ENCODE measurements around the gene SLC16A10. TPM values are rescaled to one million over a fixed set of nuclear protein-coding genes. Genes with fewer than 3 reads are reported as not detected.
A peak's percentile ranks its signal among the peaks of the same experiment; 100 is the strongest.

The SLC16A10 gene
- total RNA-seq, 1 donor from 2014 or later: 4.8 TPM

DNA sequence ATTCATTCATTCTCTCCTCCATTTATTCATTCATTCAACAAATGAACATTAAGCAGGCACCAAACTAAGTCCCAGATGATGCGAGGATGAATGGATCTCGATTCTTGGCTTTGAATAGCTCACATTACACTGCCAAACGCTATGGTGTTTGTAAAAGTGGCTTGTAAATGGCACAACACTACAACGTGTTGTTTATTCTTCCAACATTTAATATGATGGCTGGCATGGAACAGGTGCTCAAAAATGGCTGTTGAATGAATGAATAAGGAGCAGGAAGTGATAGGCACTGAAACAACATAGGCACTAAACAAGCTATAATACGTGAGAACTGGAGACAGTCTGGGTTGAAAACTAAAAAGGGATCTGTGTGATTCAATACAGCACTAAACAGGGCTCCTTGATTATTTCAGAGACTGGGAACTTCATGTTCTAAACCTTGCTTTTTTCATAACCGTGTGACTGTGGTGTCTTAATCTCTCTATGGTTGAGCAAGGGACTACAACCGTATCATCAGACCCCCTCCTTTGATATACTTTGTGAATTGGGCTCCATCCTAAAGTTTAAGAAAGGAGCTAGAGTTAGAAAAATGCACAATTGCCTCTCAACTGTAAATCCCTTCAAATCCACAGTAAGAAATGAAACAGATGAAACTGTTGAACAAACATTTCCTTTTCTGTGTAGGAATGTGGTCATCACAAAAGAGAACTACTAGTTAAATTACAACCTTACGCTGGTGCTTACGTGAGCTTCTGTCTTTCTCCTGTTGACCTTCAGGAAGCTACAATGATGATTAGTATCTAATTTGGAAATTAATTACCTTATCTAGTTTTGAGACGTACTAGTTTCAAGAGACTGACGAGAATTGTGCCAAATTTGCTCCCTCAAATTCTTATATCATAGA is 16.9 kb upstream of the SLC16A10 start:
- Mint-ChIP-seq H3K4me1 (peaks cover 2% of the 10 kb centered on the region), H3K4me3 (no peak overlapping the region), H3K9me3 (no peaks in the 10 kb centered on the region), H3K36me3 (no peaks in the 10 kb centered on the region), H3K27ac (no peak overlapping the region), H3K27me3 (ENCODE audit: insufficient read depth, low read depth) (peaks cover 5% of the 10 kb centered on the region)
- no peaks in the 10 kb centered on the region for H4K20me1 ChIP-seq (ENCODE audit: low read depth)
- H3K4me2 ChIP-seq: no peak overlapping the region
- H3K4me3 ChIP-seq: no peak overlapping the region
- no peak overlapping the region for H3K9ac ChIP-seq
- no peaks in the 10 kb centered on the region for H3K4me1 ChIP-seq
- peak overlapping the region; percentile 57 for H2AFZ ChIP-seq (replicated peaks)
- TF ChIP-seq EZH2 (IDR thresholded peaks at IDR 0.05) (no peak), EZH2phosphoT487 (IDR thresholded peaks at IDR 0.05) (no peak)
- TF ChIP-seq, protein P1, sequence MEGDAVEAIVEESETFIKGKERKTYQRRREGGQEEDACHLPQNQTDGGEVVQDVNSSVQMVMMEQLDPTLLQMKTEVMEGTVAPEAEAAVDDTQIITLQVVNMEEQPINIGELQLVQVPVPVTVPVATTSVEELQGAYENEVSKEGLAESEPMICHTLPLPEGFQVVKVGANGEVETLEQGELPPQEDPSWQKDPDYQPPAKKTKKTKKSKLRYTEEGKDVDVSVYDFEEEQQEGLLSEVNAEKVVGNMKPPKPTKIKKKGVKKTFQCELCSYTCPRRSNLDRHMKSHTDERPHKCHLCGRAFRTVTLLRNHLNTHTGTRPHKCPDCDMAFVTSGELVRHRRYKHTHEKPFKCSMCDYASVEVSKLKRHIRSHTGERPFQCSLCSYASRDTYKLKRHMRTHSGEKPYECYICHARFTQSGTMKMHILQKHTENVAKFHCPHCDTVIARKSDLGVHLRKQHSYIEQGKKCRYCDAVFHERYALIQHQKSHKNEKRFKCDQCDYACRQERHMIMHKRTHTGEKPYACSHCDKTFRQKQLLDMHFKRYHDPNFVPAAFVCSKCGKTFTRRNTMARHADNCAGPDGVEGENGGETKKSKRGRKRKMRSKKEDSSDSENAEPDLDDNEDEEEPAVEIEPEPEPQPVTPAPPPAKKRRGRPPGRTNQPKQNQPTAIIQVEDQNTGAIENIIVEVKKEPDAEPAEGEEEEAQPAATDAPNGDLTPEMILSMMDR (IDR thresholded peaks at IDR 0.05): no peak
- no peaks in the 10 kb centered on the region for H3K79me2 ChIP-seq (ENCODE audit: low read depth)
- H3K27ac ChIP-seq: no peak overlapping the region
- H3K27me3 ChIP-seq: peaks cover 4% of the 10 kb centered on the region
- H3F3A ChIP-seq (ENCODE audit: low read depth): no peaks in the 10 kb centered on the region
- DNase-seq (ENCODE audit: low spot score): no peak
- H3K36me3 ChIP-seq: no peaks in the 10 kb centered on the region
- H3K9me3 ChIP-seq (ENCODE audit: low read depth): no peaks in the 10 kb centered on the region

- Histone ChIP-seq H3K27ac (no peak overlapping the region), H3F3A (ENCODE audit: low read depth) (no peaks in the 10 kb centered on the region), H3K79me2 (ENCODE audit: low read depth) (no peaks in the 10 kb centered on the region), H3K36me3 (no peaks in the 10 kb centered on the region), H3K27me3 (peaks cover 4% of the 10 kb centered on the region), H3K9ac (no peak overlapping the region), H4K20me1 (ENCODE audit: low read depth) (no peaks in the 10 kb centered on the region), H3K9me3 (ENCODE audit: low read depth) (no peaks in the 10 kb centered on the region), H2AFZ (replicated peaks) (no peak overlapping the region), H3K4me1 (no peaks in the 10 kb centered on the region), H3K4me3 (no peak overlapping the region), H3K4me2 (no peak overlapping the region)
- no peak for TF ChIP-seq EZH2phosphoT487 (IDR thresholded peaks at IDR 0.05)
- no peak for TF ChIP-seq EZH2 (IDR thresholded peaks at IDR 0.05)
- TF ChIP-seq, protein P1 (IDR thresholded peaks at IDR 0.05): no peak
- peaks cover 2% of the 10 kb centered on the region for H3K27me3 Mint-ChIP-seq (ENCODE audit: insufficient read depth, low read depth)
- no peaks in the 10 kb centered on the region for H3K9me3 Mint-ChIP-seq
- H3K4me3 Mint-ChIP-seq: no peak overlapping the region
- no peaks in the 10 kb centered on the region for H3K36me3 Mint-ChIP-seq
- no peak overlapping the region for H3K27ac Mint-ChIP-seq
- H3K4me1 Mint-ChIP-seq: peaks cover 9% of the 10 kb centered on the region
- no peak for DNase-seq (ENCODE audit: low spot score)
Measured at GRCh38 chr6:111072801-111073360, 14.4 kb upstream of the SLC16A10 start.

DNA sequence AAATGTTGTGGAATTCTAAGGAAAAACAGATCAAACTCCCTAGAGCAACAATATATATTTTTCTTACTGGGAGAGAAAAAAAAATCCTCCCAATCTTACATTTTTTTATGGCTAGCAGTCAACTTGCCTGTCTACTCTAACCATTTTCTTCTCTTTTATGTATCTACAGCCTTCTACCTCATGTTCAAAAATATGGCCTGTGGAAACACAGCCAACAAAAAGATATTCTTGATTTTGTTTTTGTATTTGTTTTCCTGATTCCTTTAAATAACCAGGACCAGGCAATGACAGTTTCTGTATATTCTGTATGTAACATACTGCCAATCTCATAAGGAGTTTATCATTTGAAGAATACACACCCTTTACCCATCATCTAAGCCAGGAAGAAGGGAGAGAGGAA is 13.0 kb upstream of the SLC16A10 start:
- no peak for DNase-seq (ENCODE audit: low spot score)
- Histone ChIP-seq H3K9ac (no peak overlapping the region), H3K27ac (no peak overlapping the region), H4K20me1 (ENCODE audit: low read depth) (no peaks in the 10 kb centered on the region), H3K4me2 (no peak overlapping the region), H2AFZ (replicated peaks) (no peak overlapping the region), H3F3A (ENCODE audit: low read depth) (no peaks in the 10 kb centered on the region), H3K79me2 (ENCODE audit: low read depth) (no peaks in the 10 kb centered on the region), H3K27me3 (peaks cover 4% of the 10 kb centered on the region), H3K9me3 (ENCODE audit: low read depth) (no peaks in the 10 kb centered on the region), H3K4me1 (no peaks in the 10 kb centered on the region), H3K36me3 (no peaks in the 10 kb centered on the region), H3K4me3 (no peak overlapping the region)
- Mint-ChIP-seq H3K27ac (no peak overlapping the region), H3K4me1 (peaks cover 9% of the 10 kb centered on the region), H3K9me3 (no peaks in the 10 kb centered on the region), H3K4me3 (no peak overlapping the region), H3K27me3 (ENCODE audit: insufficient read depth, low read depth) (peaks cover 3% of the 10 kb centered on the region), H3K36me3 (no peaks in the 10 kb centered on the region)
- TF ChIP-seq, protein P1 (IDR thresholded peaks at IDR 0.05): no peak
- TF ChIP-seq EZH2 (IDR thresholded peaks at IDR 0.05) (no peak), EZH2phosphoT487 (IDR thresholded peaks at IDR 0.05) (no peak)
